Brain microvascular endothelial cell (primary cell): ENCODE data around the gene RPL27A.

ENCODE experiments used
- DNase-seq: peaks from one replicate; pipeline ENCODE4 v3.0.0-alpha.2; 2020
- H3K27ac ChIP-seq: fragments of 250-450 bp; sonication (Bioruptor Pico); 2 replicates; pipeline ENCODE4 v1.5.1; 2020; ENCODE audit warnings: mild to moderate bottlenecking, moderate library complexity
- H3K27me3 ChIP-seq: fragments of 250-450 bp; sonication (Bioruptor Pico); replicated peaks from 2 replicates; pipeline ENCODE4 v1.5.1; 2020; ENCODE audit warnings: mild to moderate bottlenecking
- H3K36me3 ChIP-seq: fragments of 250-450 bp; sonication (Bioruptor Pico); replicated peaks from 2 replicates; pipeline ENCODE4 v1.5.1; 2020; ENCODE audit warnings: mild to moderate bottlenecking
- H3K4me3 ChIP-seq: 2 replicates; pipeline ENCODE4 v1.5.1; 2011; ENCODE audit warnings: low read depth, mild to moderate bottlenecking, control low read depth, low read length, moderate library complexity
- in situ Hi-C: cut with HindIII; loops from 2 replicates; pipeline ENCODE4 v1.10.0; 2017; ENCODE audit warnings: low sequenced_read_pairs, low pct_ligation_motif_present
- TF ChIP-seq, protein P1 (sequence below): IDR thresholded peaks from 2 replicates; pipeline ENCODE4 v1.5.1; 2011; ENCODE audit warnings: low read depth, mild to moderate bottlenecking, moderate library complexity, low read length, control low read depth, inconsistent platforms; ENCODE audit errors: missing control alignments

Gene RPL27A

DNA sequence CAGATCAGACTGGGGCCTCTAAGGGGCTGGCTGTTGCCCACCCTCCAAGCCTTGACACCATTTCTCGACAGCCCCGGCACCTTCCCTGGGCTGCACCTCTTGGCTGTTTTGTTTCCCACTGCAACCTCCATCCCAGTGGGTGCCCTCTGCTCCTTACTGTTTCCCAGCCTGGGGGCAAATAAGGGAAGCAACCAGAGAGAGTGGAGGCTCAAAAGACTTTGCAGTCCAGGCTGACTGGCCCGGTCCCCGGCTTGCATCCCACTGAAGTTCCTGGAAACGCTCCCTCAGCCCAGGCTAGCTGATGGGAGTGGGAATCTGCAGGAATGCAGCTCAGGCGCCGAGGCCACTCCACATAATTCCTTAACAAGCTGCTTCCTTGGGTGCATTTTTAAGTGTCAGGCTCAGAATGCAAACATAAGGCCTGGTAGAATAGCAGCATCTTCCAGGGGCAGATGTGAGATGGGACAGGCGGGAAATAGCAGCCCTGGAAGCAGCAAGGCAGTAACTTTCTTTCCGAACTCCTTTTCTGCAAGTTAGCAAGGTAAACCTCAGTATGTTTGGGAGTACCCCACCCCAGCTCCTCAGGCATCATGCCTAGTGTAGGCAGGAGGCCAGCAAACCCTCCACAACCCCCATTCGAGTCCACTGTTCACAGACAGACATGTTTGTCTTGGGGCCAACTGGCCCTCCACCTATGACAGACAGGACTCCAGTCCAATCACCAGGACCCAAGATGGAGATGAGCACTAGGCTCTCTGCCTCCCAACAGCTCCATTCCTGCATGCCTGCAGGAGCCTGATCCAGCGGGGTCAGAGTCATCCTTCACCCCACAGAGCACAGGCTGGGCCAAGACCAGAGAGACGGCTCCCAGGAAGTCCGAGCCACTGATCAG is 39.3 kb downstream of the RPL27A start:
- Histone ChIP-seq H3K36me3 (no peaks in the 10 kb centered on the region), H3K4me3 (no peak overlapping the region), H3K27me3 (no peaks in the 10 kb centered on the region), H3K27ac (no peak overlapping the region)
- DNase-seq, result peak; percentile 70
- TF ChIP-seq, protein P1, sequence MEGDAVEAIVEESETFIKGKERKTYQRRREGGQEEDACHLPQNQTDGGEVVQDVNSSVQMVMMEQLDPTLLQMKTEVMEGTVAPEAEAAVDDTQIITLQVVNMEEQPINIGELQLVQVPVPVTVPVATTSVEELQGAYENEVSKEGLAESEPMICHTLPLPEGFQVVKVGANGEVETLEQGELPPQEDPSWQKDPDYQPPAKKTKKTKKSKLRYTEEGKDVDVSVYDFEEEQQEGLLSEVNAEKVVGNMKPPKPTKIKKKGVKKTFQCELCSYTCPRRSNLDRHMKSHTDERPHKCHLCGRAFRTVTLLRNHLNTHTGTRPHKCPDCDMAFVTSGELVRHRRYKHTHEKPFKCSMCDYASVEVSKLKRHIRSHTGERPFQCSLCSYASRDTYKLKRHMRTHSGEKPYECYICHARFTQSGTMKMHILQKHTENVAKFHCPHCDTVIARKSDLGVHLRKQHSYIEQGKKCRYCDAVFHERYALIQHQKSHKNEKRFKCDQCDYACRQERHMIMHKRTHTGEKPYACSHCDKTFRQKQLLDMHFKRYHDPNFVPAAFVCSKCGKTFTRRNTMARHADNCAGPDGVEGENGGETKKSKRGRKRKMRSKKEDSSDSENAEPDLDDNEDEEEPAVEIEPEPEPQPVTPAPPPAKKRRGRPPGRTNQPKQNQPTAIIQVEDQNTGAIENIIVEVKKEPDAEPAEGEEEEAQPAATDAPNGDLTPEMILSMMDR, result no peak
- in situ Hi-C loops, result no loop called here

DNA sequence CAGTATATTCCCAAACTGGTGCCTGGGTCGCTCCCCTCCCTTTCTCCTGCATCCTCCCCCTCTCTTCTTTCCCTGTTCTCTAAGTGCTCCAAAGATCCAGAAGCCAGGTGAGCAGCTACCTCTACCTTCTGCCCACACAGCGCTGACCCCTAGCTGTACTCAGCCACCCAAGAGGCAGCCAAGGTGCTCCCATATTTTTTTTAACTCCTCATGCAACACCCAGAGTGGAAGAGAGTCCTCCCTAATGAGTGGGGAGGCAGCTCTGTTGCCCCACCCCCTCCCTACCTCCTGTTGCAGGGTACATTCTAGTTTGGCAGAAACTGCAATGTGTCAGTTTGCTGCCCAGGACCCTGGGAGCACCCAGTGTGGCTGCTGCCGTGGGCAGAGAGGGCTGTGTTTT is 40.2 kb downstream of the RPL27A start:
- no peaks in the 10 kb centered on the region for H3K36me3 ChIP-seq
- no peak for DNase-seq
- H3K4me3 ChIP-seq, result no peak overlapping the region
- in situ Hi-C loops, result no loop called here
- H3K27ac ChIP-seq, result no peak overlapping the region
- no peaks in the 10 kb centered on the region for H3K27me3 ChIP-seq
- TF ChIP-seq, protein P1, result no peak

DNA sequence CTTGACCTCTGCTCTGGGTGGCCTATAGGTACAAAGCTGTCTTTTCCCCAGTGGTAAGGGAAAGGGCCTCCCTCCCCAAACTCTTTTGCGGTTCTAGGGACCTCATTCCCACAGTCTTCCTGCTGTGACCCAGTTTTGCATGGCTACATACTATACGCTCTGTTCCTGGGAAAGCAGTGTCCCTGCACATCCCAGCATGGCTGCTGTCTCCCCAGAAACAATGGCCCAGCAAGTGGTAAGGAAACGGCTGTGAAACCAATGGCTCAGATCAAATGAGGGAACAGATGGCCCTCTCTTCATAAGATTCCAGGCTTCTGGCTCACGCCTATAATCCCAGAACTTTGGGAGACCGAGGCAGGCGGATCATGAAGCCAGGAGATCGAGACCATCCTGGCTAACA is 41.1 kb downstream of the RPL27A start:
- H3K27ac ChIP-seq, result no peak overlapping the region
- DNase-seq, result no peak
- no peak overlapping the region for H3K4me3 ChIP-seq
- H3K27me3 ChIP-seq, result no peaks in the 10 kb centered on the region
- H3K36me3 ChIP-seq, result no peaks in the 10 kb centered on the region
- TF ChIP-seq, protein P1, result no peak
- in situ Hi-C loops, result no loop called here

DNA sequence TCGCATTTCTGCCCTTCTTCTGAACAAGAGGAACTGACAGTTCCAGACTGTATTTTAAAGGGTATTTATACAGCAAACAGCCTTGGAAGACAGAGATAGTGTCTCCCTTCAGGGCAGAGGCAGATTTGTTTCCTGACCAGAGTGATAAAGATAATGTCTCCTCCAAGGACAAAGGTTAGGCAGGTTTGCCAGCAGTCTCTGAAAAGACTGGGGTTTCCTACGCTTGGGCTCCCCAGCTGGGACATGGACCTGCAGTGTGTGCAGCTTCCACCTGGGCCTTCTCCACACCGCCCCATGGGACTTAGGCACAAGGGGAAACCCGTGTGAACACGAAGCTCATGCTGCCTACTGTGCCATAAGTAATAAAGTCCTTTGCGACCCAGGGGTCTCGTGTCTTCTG is 42.1 kb downstream of the RPL27A start:
- in situ Hi-C loops, result no loop called here
- no peaks in the 10 kb centered on the region for H3K27me3 ChIP-seq
- no peak for DNase-seq

DNA sequence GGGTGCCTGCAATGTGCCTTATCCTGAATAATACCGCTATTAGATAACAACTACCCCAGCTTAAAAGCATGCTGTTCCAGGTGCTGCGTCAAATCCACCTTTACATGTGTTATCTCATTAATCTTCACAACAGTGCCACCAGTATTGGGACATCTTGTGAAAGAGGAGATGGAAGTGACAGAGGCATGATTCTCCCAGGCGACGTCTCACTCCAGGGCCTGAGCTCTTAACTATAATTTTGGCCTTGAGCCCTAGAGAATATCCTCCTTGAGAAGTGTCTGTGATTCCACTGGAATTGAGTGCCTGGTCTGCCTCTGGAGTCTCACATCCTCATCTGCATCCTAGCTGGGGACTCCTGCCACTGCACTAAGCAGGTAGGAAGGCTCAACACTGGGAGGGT is 43.8 kb downstream of the RPL27A start:
- TF ChIP-seq, protein P1, result no peak
- Histone ChIP-seq H3K27me3 (no peaks in the 10 kb centered on the region), H3K4me3 (no peak overlapping the region), H3K36me3 (no peaks in the 10 kb centered on the region), H3K27ac (no peak overlapping the region)
- no peak for DNase-seq
- in situ Hi-C loops, result no loop called here

More for the DNA sequence above, 42.1 kb downstream of the RPL27A start:
- H3K27ac ChIP-seq, result no peak overlapping the region
- TF ChIP-seq, protein P1, result no peak
- no peaks in the 10 kb centered on the region for H3K36me3 ChIP-seq
- H3K4me3 ChIP-seq, result no peak overlapping the region
